Measurements from ENCODE around the gene ZNF506. TPM values are rescaled to one million over a fixed set of nuclear protein-coding genes. Genes with fewer than 3 reads are reported as not detected.

Gene ZNF506
- total RNA-seq, 2 experiments from 2014 or later, result 33.3 to 41.3 TPM

DNA sequence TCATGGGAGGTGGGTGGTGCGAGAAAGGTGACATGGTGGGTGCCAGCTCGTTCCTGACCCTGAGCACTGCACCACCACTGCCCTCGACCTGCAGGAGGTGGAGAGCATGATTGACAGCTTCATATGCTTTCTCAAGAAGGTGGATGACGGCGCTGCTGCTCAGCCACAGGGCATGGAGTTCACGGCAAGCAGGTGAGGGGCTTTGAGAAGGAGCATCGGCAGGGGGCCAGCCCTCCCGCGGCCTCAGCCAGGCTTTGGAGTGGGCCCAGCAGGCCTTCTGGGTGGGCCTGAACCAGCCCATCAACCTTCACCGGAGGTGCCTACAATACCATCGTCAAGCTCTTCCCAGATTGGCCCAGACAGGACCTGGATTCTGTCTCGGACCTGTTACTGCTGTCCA is 69.7 kb downstream of the ZNF506 start:
- no peaks in the 10 kb centered on the region for H3K9me3 Mint-ChIP-seq (ENCODE audit: low read depth)
- H3K27ac Mint-ChIP-seq, result no peak overlapping the region
- POLR2A ChIA-PET, result interaction anchor here (0.6 kb wide), 1 partner anchor 15 kb away, joined by 4 read pairs; no protein-coding TSS in a partner anchor
- H3K27me3 Mint-ChIP-seq, result no peaks in the 10 kb centered on the region
- DNase-seq, result no peak
- intact Hi-C loops (cut with DNase I, micrococcal nuclease), result no loop called here
- ATAC-seq, result no peak
- no peaks in the 10 kb centered on the region for H3K36me3 Mint-ChIP-seq (ENCODE audit: low read depth)
- CTCF ChIA-PET, result interaction anchor here (0.6 kb wide), 1 partner anchor 212 kb away, joined by 3 read pairs; no protein-coding TSS in a partner anchor
- H3K4me1 Mint-ChIP-seq, result no peaks in the 10 kb centered on the region
- H3K4me3 Mint-ChIP-seq, result no peak overlapping the region

DNA sequence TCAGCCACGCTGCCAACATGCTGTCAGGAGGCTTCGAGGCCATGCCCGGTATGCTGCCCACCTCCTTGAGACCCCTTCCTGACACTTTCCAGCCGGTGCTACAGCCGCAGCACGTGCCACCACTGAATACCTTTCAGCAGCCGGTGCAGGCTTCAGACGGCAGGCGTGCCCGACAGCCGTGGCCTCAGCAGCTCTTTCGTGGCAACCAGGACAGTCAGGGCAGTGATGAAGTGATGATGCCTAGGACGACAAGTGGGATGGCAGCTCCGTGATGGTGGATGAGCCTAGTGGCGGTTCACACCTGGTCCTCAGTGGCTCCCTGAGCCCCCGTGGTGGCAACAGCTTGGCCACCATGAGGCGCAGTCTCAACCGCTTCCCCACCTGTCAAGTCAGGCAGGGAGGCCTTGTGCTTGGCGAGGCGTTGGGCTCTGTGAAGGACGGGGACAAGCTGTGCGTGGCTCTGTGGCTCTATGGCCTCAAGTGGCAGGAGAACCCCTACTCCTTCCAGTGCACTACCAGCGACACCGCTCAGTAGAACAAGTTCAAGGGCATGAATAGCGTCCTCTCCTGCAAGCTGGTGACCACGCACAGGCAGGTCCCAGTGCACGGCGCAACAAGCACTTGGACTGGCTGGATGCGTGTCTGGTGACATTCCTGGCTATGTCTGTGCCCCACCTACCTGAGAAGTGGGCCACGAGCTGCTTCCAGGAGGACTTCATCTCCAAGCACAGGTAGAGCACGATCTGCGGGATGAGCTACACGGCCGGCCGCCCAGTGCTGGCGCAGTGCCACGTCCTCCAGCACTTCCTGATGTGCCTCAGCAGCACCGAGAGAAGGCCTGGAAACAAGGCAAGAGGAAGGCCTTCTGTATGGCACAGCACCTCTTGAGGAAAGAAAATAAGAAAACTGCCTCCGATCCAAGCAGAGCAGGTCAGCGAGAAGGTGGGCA is 70.4 kb downstream of the ZNF506 start:
- Mint-ChIP-seq H3K27me3 (no peaks in the 10 kb centered on the region), H3K4me3 (no peak overlapping the region), H3K9me3 (ENCODE audit: low read depth) (no peaks in the 10 kb centered on the region), H3K4me1 (no peaks in the 10 kb centered on the region), H3K36me3 (ENCODE audit: low read depth) (no peaks in the 10 kb centered on the region), H3K27ac (no peak overlapping the region)
- DNase-seq (no peak), ATAC-seq (no peak)
- ChIA-PET CTCF (no interaction called here), POLR2A (no interaction called here)
- intact Hi-C loops (cut with DNase I, micrococcal nuclease), result no loop called here

DNA sequence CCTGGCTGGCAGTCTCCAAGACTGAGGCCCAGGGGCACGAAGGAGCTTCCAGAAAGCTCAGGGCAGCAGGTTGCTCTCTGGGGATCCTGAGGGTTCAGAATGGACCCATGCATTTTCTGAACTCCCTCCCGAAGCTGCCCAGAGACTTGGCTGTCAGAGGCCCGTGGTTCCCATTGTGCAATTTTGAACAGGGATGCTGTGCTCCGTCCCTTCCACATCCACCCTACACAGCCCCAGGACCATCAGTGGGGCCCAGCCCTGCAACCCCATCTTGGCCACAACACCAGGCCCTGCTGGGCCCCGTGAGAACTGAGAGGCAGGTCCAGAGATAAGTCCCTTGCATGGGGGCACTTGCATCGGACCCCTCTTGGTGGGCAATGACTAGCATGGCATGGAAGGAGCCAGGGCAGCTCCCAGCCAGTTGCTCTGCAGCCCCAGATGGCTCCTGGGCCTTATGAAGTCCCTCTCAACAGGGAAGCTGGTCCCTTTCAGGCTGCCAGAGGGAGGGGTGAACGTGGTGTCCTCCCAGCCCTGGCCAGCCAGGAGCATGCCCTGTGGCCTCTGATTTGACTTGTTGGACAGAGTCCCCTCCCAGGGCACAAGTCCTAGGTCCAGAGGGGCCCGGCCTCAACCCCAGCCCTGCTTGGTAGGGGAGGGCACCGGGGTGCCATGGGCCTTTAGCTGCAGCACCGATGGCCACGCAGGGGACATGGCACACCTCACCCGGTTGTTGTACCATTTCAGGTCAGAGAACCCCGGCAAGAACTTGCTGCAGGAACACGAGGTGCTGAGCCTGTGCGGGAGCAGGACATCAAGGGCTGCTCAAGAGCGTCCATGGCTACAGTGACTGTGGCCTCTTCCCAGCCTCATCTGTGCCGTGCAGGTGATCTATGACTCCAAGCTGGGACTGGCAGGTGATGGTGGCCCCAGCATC is 71.4 kb downstream of the ZNF506 start:
- H3K27ac Mint-ChIP-seq, result no peak overlapping the region
- no peak overlapping the region for H3K4me3 Mint-ChIP-seq
- DNase-seq (no peak), ATAC-seq (no peak)
- no peaks in the 10 kb centered on the region for H3K9me3 Mint-ChIP-seq (ENCODE audit: low read depth)
- intact Hi-C loops (cut with DNase I, micrococcal nuclease), result no loop called here
- ChIA-PET POLR2A (no interaction called here), CTCF (no interaction called here)
- H3K27me3 Mint-ChIP-seq, result no peaks in the 10 kb centered on the region
- no peaks in the 10 kb centered on the region for H3K36me3 Mint-ChIP-seq (ENCODE audit: low read depth)
- no peaks in the 10 kb centered on the region for H3K4me1 Mint-ChIP-seq

DNA sequence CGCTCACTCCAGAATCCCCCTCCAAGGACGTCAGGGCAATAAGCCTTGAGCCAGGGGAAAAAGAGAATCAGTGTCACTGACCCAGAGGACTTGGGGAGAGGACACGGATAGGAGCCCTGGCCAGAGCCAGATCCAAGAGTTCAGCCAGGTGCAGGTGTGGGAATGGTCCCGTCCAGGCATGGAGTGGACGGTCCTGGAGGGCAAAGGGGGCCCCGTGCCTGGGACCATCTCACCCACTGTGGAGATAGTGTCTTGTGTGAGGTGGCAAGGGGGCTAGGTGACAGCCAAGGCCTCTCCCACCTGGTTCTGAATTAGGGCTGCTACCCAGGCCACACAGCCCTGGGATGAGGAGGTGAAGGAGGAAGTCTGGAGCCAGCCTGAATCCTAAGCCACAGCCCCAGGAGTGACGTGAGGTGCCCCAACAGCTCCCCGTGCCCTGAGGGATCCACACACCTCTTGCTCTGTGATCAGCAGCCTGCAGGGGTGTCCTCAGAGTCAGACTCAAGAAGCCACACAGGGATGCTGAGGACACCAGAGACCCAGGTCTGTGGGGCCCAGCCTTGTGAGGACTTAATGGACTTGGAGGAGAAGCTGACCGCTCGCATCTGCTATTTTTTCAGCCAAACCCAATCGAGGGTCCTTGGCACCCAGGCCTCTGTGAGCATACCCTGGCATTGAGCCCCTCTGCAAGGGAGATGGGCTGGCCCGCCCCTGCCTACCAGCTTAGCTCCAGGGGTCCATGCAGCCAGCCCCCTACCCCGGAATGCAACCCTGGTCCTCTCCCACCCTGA is 72.2 kb downstream of the ZNF506 start:
- ChIA-PET CTCF (no interaction called here), POLR2A (no interaction called here)
- intact Hi-C loops (cut with DNase I, micrococcal nuclease), result no loop called here

DNA sequence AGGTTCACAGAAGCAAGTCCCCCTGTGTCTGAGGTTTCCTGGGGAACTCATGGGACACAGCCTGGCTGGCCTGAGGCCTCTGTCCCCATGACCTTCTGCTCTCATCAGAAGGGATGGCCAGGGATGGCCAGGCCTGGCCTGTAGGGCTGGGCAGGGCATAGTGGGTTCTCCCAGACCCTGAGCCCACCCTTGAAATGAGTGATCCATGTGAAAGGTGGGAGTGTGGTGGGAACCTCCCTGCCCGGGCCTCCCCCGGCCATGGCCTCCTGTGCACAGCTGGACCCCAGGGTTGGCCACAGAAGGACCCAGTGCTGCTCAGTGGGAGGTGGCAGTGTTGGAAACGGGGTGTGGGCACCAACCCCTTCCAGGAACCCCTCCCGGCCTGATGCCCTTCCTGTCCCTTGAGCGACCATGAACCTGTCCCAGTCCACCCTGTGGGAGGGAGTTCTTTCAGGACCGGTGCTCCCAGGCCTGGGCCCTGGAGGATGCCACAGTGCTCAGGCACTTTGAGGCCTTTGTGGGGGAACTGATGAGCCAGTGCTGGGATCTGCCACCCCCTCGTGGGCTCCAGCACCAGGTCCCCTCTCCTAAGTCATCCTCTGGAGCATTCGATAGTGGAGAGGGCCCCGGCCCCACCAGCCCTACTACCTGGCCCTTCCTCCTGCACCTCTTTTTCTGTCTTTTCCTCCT is 73.2 kb downstream of the ZNF506 start:
- CTCF ChIA-PET, result no interaction called here
- Mint-ChIP-seq H3K4me1 (no peaks in the 10 kb centered on the region), H3K9me3 (ENCODE audit: low read depth) (no peaks in the 10 kb centered on the region), H3K27me3 (no peaks in the 10 kb centered on the region), H3K27ac (no peak overlapping the region), H3K36me3 (ENCODE audit: low read depth) (no peaks in the 10 kb centered on the region), H3K4me3 (no peak overlapping the region)
- ATAC-seq (no peak), DNase-seq (no peak)
- POLR2A ChIA-PET, result no interaction called here
- intact Hi-C loops (cut with DNase I, micrococcal nuclease), result no loop called here

More for the DNA sequence above, 72.2 kb downstream of the ZNF506 start:
- ATAC-seq, result no peak
- H3K27me3 Mint-ChIP-seq, result no peaks in the 10 kb centered on the region
- no peaks in the 10 kb centered on the region for H3K36me3 Mint-ChIP-seq (ENCODE audit: low read depth)
- H3K27ac Mint-ChIP-seq, result no peak overlapping the region
- no peaks in the 10 kb centered on the region for H3K9me3 Mint-ChIP-seq (ENCODE audit: low read depth)
- no peaks in the 10 kb centered on the region for H3K4me1 Mint-ChIP-seq
- no peak for DNase-seq
- H3K4me3 Mint-ChIP-seq, result no peak overlapping the region

DNA sequence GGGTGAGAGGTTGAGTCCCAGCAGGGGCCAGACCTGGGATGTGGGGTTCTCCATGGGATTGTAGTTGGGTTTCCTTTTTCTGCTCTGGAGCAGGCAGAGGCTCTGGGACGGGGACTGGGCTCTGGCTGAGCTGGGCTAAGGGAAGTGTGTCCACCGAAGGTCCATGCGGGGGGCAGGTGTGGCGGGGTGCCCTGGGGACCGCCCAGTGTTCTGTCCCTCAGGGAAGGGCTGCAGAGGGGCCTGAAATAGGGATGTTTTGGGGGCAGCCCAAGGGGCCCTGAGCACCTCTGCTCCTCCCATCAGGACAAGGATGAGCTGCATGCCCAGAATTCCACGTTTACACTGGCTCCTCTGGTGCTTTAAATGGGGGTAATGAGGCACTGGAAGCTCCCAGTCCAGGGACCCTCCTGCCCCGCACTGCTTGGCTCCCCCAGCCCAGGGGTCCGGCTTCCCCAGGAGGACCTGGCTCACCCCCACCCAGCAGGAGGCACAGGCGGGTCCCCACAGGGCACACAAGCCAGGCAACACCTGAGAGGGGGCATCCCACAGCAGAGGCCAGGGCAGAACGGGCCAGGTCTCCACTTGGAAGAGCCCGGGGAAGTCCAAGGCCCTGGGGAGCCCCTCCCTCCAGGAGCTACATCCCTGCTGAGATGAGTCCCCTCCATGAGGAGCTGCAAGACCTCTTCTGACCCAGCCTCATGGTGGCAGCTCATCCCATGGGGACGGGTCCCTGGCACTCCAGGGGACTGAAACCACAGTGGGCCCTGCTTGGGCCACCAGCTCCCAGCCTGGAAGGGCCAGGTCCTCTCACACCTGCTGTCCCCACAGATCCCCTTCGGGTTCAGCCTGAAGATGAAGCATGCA is 74.0 kb downstream of the ZNF506 start:
- intact Hi-C loops (cut with DNase I, micrococcal nuclease), result no loop called here

DNA sequence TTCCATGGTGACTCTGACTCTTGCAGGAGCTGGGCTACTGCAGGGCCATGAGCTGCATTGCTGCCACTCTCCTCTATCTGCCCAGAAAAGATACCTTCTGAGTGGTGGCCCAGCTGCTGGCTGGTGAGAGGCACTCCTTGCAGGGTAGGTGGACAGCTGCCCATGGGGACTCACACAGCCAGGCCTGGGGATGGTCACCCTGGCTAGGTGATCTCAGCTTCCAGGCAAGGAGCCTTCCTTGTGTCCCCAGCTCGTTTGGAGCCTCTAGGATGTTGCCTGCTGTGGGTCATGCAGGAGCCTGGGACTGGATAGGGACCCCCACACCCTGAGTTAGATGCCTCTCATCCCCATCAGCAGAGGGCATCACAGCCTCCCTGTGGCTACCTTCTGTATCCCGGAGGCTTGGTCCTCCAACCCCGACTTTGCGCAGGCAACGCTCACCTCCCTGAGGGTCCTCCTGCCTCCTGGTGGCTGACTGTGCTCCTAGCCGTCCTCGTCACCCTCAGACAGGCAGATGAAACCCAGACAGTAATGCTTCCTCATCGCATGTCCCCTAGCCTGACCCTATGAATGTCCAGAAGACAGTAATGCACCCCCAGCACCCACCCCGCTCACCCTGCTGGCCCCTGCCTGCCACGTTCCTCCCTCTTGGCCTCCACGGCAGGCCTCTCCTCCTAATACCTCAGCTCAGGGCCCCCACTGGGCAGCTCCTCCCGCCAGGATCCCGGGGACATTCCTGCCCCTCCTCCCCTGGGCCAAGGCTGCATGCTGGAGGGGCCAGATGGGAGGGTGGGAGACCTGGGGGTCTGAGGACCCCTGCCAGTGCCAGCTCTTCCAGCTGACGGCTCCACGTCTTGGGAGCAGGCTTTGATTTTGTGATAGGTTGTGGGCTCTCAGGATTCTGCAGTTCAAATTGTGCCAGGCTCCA is 75.0 kb downstream of the ZNF506 start:
- Mint-ChIP-seq H3K4me3 (no peak overlapping the region), H3K4me1 (no peaks in the 10 kb centered on the region), H3K27ac (no peak overlapping the region), H3K36me3 (ENCODE audit: low read depth) (no peaks in the 10 kb centered on the region), H3K27me3 (no peaks in the 10 kb centered on the region), H3K9me3 (ENCODE audit: low read depth) (no peaks in the 10 kb centered on the region)
- ATAC-seq, result peak; percentile 22
- POLR2A ChIA-PET, result interaction anchor here (0.5 kb wide), 1 partner anchor 68 kb away, joined by 5 read pairs; no protein-coding TSS in a partner anchor
- DNase-seq, result no peak
- intact Hi-C loops (cut with DNase I, micrococcal nuclease), result no loop called here
- CTCF ChIA-PET, result interaction anchor here (1.0 kb wide), 1 partner anchor 194 kb away, joined by 5 read pairs; no protein-coding TSS in a partner anchor

More for the DNA sequence above, 74.0 kb downstream of the ZNF506 start:
- CTCF ChIA-PET, result no interaction called here
- Mint-ChIP-seq H3K36me3 (ENCODE audit: low read depth) (no peaks in the 10 kb centered on the region), H3K4me1 (no peaks in the 10 kb centered on the region), H3K27me3 (no peaks in the 10 kb centered on the region), H3K9me3 (ENCODE audit: low read depth) (no peaks in the 10 kb centered on the region), H3K27ac (no peak overlapping the region), H3K4me3 (no peak overlapping the region)
- POLR2A ChIA-PET, result no interaction called here
- DNase-seq, result no peak
- no peak for ATAC-seq

DNA sequence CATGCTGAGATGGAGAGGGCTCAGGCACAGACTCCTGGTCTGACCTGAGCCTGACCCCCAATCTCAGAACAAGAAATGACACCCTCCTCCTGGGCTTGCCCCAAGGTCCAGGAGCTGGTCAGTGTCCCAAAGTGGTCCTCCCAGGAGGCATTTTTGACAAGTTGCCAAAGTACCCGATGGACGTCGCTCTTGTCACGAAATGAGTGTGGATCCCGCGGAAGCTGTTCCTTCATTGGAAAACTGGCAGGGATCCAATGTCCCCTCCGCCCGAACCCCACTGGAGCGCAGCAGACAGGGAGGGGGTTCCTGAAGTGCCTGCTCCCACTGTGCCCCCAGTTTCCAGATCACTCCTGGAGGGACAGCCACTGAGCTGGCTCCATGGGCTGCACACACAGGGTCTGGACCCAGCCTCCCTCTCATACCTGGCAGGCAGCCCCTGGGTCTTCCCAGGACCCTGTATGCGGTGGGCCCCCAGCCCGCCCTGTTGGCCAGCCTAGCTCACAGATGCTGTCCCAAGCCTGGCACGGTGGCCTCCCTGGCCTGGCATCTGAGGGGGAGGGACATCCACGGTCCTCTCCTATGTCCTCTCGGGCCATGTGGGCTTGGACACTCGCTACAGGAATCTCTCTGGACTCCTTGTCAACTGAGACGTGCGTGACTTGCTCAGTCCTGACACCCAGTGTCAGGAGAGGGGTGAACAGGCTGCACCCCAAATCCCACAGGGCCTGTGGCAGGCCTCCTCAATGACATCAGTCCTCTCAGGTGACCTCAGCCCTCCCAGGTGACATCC is 75.9 kb downstream of the ZNF506 start:
- H3K27me3 Mint-ChIP-seq, result no peaks in the 10 kb centered on the region
- no peaks in the 10 kb centered on the region for H3K4me1 Mint-ChIP-seq
- H3K36me3 Mint-ChIP-seq (ENCODE audit: low read depth), result no peaks in the 10 kb centered on the region
- H3K9me3 Mint-ChIP-seq (ENCODE audit: low read depth), result no peaks in the 10 kb centered on the region
- CTCF ChIA-PET, result interaction anchor here (1.0 kb wide), 1 partner anchor 193 kb away, joined by 5 read pairs; no protein-coding TSS in a partner anchor
- intact Hi-C loops (cut with DNase I, micrococcal nuclease), result no loop called here
- POLR2A ChIA-PET, result no interaction called here
- DNase-seq (peak; percentile 36), ATAC-seq (peak; percentile 73)
- H3K27ac Mint-ChIP-seq, result no peak overlapping the region
- no peak overlapping the region for H3K4me3 Mint-ChIP-seq

DNA sequence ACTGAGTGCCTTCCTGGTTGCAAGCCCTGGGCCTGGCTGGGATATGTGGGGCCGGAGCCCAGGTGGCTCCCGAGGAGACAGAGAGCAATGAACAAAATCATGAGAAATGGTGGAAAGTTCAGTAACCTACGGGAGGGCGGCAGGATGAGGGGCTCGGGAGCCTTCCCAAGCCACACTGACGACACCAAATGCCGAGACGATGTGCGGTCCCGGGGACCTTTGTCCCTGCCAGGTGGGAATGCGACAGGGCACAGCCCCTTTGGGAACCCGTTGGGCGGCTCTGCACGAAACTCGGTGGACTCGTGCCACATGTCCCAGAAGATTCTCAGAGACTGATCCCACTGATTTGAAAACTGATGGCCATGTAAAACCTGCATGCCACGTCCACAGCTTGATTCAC is 76.9 kb downstream of the ZNF506 start:
- Mint-ChIP-seq H3K4me3 (no peak overlapping the region), H3K27ac (no peak overlapping the region)
- POLR2A ChIA-PET, result no interaction called here

More for the DNA sequence above, 76.9 kb downstream of the ZNF506 start:
- H3K9me3 Mint-ChIP-seq (ENCODE audit: low read depth), result no peaks in the 10 kb centered on the region
- CTCF ChIA-PET, result no interaction called here
- no peaks in the 10 kb centered on the region for H3K36me3 Mint-ChIP-seq (ENCODE audit: low read depth)
- intact Hi-C loops (cut with DNase I, micrococcal nuclease), result no loop called here
- H3K27me3 Mint-ChIP-seq, result no peaks in the 10 kb centered on the region
- ATAC-seq (no peak), DNase-seq (no peak)
- no peaks in the 10 kb centered on the region for H3K4me1 Mint-ChIP-seq
